GM11168 (cell line): ENCODE data around the gene ME3.
"Not testable (repeated sequence)": the region's sequence is repeated elsewhere in the genome, so short reads cannot be mapped to it uniquely, and the experiment has no call there.

Experiments used
- in situ Hi-C: fragments of 300-500 bp; cut with MboI; formaldehyde crosslinking; loops from one replicate; pipeline ENCODE4 v1.12.0; 2022; ENCODE audit warnings: low sequenced_read_pairs; ENCODE audit not compliant: unreplicated experiment

Gene ME3

DNA sequence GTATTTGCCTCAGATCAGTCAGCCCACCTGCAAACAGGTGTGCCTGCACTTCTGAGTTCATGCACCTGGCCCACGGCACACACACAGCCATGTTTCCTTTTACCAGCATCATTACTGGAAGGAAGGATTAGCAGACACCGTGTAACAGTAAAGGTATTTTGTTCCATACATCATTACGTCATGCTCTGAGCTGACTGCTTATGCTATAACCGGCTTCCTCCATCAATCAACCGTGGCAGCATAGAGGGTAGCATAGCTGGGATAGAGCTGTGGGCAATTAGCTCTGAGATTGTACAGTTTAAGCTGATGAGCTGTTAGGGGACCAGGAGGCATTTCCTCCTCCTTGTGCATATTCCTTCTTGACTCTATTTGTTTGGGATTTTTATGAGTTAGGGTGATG lies 102.4 kb downstream of the ME3 start:
- in situ Hi-C loops: no loop called here

GRCh38 chr11:86569109-86569508 lies 103.3 kb downstream of the ME3 start:
- in situ Hi-C loops: no loop called here

- in situ Hi-C loops: no loop called here
Observed at GRCh38 chr11:86565801-86566312, 106.6 kb downstream of the ME3 start.

DNA sequence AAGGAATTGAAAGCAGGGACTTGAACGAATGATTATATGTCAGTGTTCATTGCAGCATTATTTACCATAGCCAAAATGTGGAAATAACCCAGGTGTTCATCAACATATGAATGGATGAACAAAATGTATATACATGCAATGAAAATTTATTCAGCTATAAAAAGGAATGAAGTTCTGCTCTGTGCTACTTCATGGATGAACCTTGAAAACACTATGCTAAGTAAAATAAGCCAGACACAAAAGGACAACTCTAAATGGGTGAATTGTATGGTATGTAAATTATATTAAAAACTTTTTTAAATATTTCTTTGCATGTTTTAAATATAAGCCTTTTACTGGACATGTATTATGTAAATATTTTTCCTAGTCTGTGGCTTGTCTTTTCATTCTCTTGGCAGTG lies 107.0 kb downstream of the ME3 start:
- in situ Hi-C loops: no loop called here

DNA sequence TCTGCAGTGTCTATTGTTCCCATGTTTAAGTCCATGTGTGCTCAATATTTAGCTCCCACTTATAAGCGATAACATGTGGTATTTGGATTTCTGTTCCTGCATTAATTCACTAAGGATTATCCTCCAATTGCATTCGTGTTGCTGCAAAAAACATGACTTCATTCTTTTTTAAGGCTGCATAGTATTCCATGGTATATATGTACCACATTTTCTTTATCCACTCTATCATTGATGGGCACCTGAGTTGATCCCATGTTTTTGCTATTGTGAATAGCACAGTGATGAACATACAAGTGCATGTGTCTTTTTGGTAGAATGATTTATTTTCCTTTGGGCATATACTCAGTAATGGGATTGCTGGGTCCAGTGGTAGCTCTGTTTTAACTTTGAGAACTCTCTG lies 109.6 kb downstream of the ME3 start:
- in situ Hi-C loops: not testable (repeated sequence)

DNA sequence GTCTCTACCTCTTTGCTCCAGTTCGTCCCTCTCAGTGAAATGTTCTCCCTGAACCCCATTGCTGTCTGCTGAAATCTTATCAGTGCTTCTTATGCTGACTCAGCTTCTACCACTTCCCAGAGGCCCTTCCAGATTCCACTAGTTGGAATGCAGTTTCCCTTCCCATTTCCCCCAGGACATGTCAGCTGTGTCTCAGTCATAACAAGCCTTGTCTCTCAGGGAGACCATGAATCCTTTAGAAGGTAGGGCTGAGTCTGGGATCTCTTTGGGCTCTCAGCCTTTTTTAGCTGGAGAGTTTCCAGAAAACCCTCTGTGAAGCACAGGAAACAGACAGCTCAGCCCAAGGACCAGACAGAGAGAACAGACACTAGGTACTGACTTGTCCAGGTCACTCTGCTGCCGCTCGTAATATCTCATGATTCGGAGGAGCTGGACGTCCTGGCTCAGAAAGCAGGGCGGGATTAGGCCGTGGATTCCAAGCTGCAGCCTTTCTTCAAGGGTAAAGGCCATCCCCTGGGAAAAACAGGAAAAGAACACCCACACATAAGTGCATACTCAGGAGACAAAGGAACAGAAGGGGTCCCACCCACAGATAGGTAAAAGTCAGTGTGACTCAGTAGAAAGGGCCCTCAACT lies 113.0 kb downstream of the ME3 start:
- in situ Hi-C loops: no loop called here

GRCh38 chr11:86558841-86559240 lies 113.6 kb downstream of the ME3 start:
- in situ Hi-C loops: no loop called here

DNA sequence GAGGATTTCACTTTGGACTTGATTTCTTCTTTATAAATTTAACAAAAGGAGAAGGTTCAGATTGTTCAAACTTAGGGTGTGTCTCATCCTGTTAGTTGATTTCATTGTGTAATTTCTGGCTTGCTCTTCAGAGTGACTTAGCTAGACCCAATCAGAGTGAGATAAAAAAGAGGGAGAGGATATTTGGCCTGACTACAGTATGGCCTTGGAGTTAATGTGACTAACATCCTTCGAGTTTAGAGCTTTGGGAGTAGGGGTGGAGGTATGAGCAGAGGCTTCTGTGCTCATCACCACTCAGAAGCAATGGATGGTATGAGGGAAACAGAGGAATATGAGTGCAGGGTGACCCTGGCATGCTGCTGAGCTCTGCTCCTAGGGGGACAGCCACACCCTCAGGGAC lies 114.2 kb downstream of the ME3 start:
- in situ Hi-C loops: no loop called here

GRCh38 chr11:86555866-86556265 lies 116.5 kb downstream of the ME3 start:
- in situ Hi-C loops: no loop called here

DNA sequence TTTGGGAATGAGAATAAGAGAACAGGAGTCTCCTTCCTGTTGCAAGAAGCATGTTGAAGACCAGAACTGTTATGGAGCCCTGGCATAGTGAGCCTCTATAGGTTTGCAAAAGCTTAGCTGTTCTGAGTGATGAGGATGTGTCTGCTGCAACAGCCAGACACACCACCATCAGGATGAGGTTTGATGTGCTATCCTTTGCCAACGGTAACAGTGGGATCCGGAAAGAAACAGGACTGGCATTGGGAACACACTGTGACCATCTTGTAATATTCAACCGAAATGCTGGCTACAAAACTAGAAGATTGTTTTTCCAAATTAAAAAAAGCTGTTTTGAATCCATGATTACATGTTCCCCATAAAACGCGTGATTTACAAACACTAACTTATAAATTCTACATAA lies 117.0 kb downstream of the ME3 start:
- in situ Hi-C loops: no loop called here

- in situ Hi-C loops: no loop called here
Observed at GRCh38 chr11:86553265-86553664, 119.2 kb downstream of the ME3 start.

DNA sequence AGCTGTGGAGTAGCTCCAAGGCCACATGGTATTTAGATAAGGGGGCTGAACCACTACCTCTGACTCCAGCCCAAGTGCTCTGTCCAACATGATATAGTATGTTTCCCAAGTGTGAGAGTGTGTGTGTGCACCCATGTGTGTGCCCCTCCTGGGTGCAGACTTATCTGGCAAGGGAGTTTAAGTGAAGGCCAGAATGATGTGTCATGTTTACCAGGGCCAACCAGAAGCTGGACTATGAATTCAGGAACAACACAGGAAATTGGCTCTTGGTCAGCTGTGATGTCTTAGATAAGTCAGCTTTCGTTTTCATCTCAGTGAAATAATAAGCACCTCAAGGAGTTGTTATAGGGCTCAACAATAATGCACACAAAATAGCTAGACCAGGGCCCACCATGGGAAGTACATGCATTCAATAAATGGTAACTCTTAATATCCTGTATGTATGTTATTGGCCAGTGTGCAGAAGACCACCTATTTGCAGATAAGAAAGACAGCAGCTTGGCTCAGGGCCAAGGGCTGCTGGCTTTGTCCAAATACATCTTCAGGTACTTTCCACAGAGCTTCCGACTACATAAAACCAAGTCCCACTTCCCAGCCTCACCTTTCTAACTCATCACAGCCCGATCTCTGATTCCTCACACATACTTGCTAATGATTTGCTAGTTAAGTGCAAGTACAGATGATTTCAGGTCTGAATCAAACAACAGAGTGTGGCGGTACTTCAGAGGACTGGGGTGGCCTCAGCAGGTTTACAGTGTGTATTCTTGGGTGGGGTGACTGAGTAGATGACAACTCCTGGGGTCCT lies 120.9 kb downstream of the ME3 start:
- in situ Hi-C loops: no loop called here

GRCh38 chr11:86550757-86551156 lies 121.7 kb downstream of the ME3 start:
- in situ Hi-C loops: no loop called here

- in situ Hi-C loops: no loop called here
Observed at GRCh38 chr11:86548271-86548917, 124.0 kb downstream of the ME3 start.

GRCh38 chr11:86547727-86548126 lies 124.7 kb downstream of the ME3 start:
- in situ Hi-C loops: no loop called here

DNA sequence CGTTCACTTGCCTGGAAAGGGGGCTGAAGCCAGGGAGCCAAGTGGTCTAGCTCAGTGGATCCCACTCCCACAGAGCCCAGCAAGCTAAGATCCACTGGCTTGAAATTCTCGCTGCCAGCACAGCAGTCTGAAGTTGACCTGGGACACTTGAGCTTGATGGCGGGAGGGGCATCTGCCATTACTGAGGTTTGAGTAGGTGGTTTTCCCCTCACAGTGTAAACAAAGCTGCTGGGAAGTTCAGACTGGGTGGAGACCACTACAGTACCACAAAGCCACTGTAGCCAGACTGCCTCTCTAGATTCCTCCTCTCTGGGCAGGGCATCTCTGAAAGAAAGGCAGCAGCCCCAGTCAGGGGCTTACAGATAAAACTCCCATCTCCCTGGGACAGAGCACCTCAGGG lies 131.1 kb downstream of the ME3 start:
- in situ Hi-C loops: not testable (repeated sequence)

DNA sequence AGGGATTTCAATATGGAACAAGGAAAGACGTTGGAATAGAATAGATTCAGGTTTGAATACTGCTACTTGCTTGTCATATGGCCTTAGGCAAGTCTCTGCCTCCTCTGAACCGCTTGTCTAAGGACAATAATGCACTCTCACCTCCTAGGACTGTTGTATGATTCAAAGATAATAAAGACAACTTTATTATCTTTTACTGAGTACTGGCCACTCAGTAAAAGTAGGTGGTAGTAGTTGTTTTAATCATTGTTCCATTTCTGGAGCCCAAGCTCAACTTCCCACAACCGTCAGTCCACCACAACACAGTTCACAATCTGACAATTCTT lies 134.2 kb downstream of the ME3 start:
- in situ Hi-C loops: no loop called here

DNA sequence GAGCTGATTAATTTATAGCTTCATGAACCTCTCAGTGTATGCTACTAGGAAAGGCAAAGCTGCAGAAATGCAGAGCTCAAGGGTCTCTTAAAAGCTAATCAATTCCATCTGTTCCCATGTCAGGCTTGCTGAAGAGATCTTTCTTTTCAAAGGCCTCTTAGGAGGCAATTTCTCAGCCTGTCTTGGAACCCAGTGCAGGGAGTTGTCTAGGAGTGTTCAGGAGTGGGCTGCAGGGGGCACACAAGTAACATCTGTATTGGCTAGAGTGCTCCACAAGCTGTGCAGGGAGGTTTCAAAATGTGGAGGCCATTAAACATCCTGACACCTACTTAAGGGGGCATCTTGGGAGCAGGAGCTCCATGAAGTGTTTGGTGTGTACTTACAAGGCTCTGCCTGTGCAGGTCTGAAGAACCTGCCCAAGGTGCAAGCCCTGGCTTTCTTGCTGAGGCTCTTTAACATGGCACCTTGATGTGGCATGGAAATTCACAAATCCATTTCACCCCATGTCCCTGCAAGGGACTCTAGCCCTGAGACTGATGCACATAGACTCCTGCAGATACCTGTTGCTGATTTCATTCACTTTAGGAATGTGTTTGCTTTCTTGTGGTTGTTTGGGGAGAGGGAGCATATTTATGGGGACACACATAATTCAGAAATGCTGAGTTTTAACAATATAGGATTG lies 134.7 kb downstream of the ME3 start:
- in situ Hi-C loops: no loop called here

- in situ Hi-C loops: no loop called here
Observed at GRCh38 chr11:86535773-86536172, 136.6 kb downstream of the ME3 start.

- in situ Hi-C loops: no loop called here
Observed at GRCh38 chr11:86524620-86525352, 147.6 kb downstream of the ME3 start.
